GM18505 (cell line): ENCODE measurements around the gene ZDHHC16.
"Not testable (repeated sequence)": the region's sequence is repeated elsewhere in the genome, so short reads cannot be mapped to it uniquely, and the experiment has no call there.

ENCODE experiments used
- ATAC-seq: cut with Tn5 transposase; IDR thresholded peaks from one replicate; pipeline ENCODE4 v1.9.1; 2021; ENCODE audit not compliant: unreplicated experiment
- POLR2A ChIP-seq: IDR thresholded peaks from 4 replicates; pipeline ENCODE4 v1.6.1; 2011; ENCODE audit warnings: borderline replicate concordance; ENCODE audit not compliant: insufficient read depth, insufficient read length; ENCODE audit errors: extremely low read depth

The ZDHHC16 gene

DNA sequence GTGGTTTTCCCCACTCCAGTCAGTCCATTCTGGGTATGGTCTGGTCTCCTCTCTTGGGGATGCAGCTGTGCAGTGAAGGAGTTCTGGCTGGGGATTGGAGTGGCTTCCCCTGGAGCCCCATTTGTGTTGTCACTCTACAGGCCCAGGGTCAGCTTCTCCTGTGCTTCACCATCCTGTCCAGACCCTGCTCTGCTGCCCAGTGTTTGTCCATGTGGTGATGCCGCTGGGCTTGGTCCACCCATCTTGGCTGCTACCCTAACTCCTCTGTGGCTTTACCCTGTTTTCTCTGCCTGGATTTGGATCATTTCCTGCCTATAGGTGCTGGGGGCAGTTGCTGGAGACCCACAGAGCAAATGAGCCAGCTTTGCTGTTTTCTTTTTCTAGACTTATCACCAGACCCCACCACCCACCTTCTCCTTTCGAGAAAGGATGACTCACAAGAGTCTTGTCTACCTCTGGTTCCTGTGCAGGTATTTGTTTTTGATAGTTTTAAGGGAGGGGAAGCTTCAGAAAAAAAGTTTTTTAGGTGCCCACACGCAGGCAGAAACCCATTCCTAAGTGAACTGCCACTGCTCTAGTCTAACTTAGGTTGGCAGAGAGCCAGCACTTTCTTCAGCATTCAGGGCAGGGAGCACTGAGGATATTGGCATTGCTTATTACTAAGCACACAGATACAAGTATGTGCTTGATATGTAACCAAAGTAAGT, 8.5 kb downstream of the ZDHHC16 start:
- no peak for TF ChIP-seq POLR2A
- no peak for ATAC-seq

DNA sequence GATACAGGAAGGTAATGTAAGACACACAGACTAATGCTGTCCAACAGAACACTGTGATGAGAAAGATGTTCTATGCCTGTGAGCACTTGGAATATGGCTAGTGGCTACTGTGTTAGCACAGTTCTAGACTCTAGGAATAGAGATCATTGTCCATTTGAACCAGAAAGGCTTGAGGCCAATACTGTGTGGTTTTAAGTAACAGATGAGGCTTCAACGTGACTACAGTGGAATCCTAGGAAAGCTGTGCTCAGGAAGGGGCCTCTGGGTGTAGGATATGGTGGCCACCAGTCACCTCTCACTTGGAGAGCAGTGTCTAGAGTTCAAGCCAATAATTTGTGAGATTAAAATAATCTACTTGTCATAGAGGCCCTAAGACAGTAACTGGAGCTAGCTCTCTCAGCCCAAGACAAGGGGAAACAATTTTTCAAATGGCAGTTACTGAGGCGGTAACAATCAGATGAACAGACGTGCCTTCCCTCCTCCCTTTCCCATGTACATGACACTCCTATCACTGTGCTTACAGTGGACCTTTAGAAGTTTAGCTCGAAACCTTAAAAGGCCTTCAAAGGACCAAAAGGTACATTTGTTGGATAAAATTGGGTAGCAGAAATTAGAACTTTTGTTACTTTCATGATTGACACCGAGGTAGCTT, 10.2 kb downstream of the ZDHHC16 start:
- ATAC-seq = no peak

DNA sequence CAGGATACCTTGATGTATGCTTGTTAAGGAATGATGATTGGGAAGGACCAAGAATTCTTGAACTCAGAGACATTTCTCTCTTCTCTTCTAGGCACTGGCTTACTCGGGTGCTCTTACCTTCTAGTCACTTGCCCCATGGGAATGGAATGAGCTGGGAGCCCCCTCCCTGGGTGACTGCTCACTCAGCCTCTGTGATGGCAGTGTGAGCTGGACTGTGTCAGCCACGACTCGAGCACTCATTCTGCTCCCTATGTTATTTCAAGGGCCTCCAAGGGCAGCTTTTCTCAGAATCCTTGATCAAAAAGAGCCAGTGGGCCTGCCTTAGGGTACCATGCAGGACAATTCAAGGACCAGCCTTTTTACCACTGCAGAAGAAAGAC, 10.7 kb downstream of the ZDHHC16 start:
- TF ChIP-seq POLR2A = no peak
- no peak for ATAC-seq

More for the DNA sequence above, 10.2 kb downstream of the ZDHHC16 start:
- TF ChIP-seq POLR2A = no peak

DNA sequence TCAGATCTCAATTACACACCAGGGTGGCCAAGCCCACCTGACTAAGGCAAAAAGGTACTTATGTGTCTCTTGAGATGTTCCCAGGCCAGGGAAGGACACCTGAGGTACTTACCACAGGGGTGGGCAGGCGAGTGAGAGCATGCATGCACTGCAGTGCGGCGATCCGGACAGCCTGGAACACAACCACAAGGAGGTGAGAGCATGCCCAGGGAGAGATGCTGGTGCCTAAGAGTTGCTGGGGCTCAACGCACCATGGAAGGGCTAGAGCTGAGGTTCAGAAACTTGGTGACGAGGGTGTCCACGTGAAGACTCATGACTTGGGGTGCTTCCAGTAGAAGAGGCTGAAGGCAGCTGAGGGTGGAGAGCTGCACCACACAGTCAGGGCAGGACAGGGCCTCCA, 13.1 kb downstream of the ZDHHC16 start:
- ATAC-seq = no peak
- no peak for TF ChIP-seq POLR2A

- TF ChIP-seq POLR2A = no peak
- no peak for ATAC-seq
These were observed 14.0 kb downstream of the ZDHHC16 start for GRCh38 chr10:97459933-97460332.

DNA sequence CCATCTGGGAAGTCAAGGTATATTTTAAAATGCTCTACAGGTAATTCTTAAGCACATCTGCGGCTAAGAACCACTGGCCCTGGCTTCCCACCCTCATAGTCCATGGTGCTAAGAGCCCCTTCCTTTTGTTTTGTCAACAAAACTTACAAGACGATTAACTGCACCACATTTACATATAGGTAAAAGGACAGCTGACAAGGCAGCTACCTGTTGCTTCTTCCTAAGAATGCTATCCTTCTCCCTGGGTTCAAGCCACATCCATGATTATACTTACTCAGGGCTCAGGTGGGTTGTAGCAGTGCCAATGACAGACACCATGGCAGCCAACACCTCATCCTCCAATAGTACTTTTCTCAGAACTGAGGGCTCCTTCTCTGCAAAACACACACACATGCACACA, 16.3 kb downstream of the ZDHHC16 start:
- TF ChIP-seq POLR2A = no peak
- ATAC-seq = no peak

DNA sequence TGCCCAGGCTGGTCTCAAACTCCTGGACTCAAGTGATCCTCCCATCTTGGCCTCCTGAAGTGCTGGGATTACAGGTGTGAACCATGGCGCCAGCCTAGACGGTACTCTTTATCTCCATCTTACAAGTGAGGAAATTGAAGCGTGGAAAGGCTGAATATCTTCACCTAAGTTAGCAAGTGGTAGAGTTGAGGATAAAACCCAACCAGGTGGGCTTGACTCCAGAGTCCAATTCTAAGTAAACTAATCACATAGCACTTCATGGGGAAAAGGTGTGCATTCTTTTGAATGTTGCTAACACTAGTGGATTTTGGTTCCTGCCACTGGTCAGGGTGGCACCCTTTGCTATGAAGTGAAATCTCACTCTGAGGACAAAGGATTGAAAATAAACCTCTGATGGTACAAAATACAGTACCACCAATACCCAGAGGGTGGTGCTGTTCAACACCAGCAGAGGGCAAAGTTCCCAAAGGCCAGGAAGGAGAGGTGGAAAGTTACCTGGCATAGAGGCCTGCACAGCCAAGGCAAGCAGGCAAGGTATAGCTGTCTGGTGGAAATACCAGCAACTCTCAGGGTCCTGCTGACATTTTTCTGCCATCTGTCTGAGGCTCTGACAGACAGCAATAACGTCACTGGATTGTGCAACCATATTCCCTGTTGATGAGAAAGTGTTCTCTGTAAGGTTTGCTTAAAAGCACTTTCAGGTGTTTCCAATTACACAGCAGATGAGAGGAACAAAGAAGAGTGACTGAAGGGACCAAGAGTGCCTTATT, 17.6 kb downstream of the ZDHHC16 start:
- TF ChIP-seq POLR2A = no peak

GRCh38 chr10:97464226-97464625, 18.3 kb downstream of the ZDHHC16 start:
- no peak for TF ChIP-seq POLR2A
- ATAC-seq = no peak

More for the DNA sequence above, 17.6 kb downstream of the ZDHHC16 start:
- no peak for ATAC-seq

DNA sequence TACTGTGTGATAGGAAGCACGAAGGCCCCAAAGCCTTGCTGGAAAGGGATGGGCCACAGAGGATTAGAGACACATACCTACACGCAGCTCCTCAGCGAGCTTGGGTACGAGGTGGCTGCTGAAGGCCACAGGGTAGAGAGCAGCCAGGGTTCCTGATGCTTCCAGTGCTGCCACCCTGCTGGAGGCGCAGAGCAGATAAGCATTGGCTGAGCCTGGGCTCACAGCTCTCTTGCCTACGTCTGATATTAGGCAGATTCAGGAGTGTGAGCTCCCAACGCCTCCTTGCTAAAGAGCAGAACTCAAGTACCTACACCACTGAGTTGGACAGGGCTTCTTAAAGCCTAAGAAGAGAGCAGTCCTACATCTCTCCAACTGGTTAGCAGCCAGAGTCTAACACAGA, 20.0 kb downstream of the ZDHHC16 start:
- no peak for TF ChIP-seq POLR2A
- ATAC-seq = no peak

- no peak for TF ChIP-seq POLR2A
- no peak for ATAC-seq
These were observed 20.8 kb downstream of the ZDHHC16 start for GRCh38 chr10:97466755-97467154.

GRCh38 chr10:97468162-97468561, 22.2 kb downstream of the ZDHHC16 start:
- no peak for TF ChIP-seq POLR2A
- ATAC-seq = no peak

- ATAC-seq = not testable (repeated sequence)
These were observed 22.8 kb downstream of the ZDHHC16 start for GRCh38 chr10:97468781-97469180.

- no peak for ATAC-seq
- TF ChIP-seq POLR2A = no peak
These were observed 28.9 kb downstream of the ZDHHC16 start for GRCh38 chr10:97474918-97475317.
